Measurements from ENCODE around the gene DGKG. TPM values are rescaled to one million over a fixed set of nuclear protein-coding genes. Genes with fewer than 3 reads are reported as not detected.

Gene DGKG
- total and polyA plus RNA-seq, 7 donors, result 3.6 to 12.1 (median 8.0) TPM

- Histone ChIP-seq H3K27ac (no peak overlapping the region), H3K4me3 (no peak overlapping the region), H3K9me3 (no peaks in the 10 kb centered on the region), H3K4me1 (no peaks in the 10 kb centered on the region), H3K27me3 (ENCODE audit: insufficient read depth in 3 of 3, low read length in 2 of 3) (no peaks in the 10 kb centered on the region), H3K36me3 (ENCODE audit: insufficient read depth in 1 of 2, low read depth in 1 of 2) (no peaks in the 10 kb centered on the region)
- intact Hi-C loops (cut with DNase I), result no loop called here
- DNase-seq (no peak), ATAC-seq (no peak)
- TF ChIP-seq CTCF (IDR thresholded peaks at IDR 0.05), result no peak
- 83 to 89% (median 83%) methylated on average over 1 of the region's 1 CpG for whole genome bisulfite sequencing, 3 donors
Observed at GRCh38 chr3:186143250-186143649, 218.8 kb downstream of the DGKG start.

DNA sequence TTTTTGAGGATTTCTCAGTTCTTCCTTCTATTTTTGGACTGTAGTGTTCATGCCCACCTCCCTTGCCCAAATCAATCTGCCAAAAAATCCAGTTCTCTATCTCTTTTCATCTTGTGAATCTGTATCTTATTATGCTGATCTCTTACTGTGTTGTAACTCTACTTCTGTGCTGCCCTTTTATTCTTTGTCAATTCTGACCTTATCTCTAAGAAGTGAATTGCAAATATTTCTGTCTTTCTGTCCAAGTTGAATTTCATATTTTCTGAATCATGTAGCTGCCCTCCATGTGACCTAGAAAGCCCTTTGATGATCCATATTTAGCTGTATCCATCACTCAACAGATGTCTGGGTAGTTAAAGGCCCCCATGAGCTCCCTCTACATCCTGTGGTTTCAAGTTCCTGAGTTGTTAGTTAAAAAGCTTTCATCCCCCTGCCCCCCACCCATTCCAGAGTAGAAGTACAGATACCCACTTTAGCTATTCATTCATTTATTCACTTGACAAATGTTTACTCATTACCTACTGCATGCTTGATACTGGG, 219.6 kb downstream of the DGKG start:
- Histone ChIP-seq H3K9me3 (no peaks in the 10 kb centered on the region), H3K27ac (no peak overlapping the region), H3K36me3 (ENCODE audit: insufficient read depth in 1 of 2, low read depth in 1 of 2) (no peaks in the 10 kb centered on the region), H3K4me1 (no peaks in the 10 kb centered on the region), H3K4me3 (no peak overlapping the region), H3K27me3 (ENCODE audit: insufficient read depth in 3 of 3, low read length in 2 of 3) (no peaks in the 10 kb centered on the region)
- intact Hi-C loops (cut with DNase I), result no loop called here
- ATAC-seq (peak in 1 of 4 donors; percentile 37), DNase-seq (no peak)
- no peak for TF ChIP-seq CTCF (IDR thresholded peaks at IDR 0.05)

GRCh38 chr3:186141790-186142189, 220.2 kb downstream of the DGKG start:
- no peak overlapping the region for H3K27ac ChIP-seq
- TF ChIP-seq CTCF (IDR thresholded peaks at IDR 0.05), result no peak
- WGBS, 3 donors, result 65 to 79% (median 65%) methylated on average over 2 of the region's 2 CpGs
- no peaks in the 10 kb centered on the region for H3K27me3 ChIP-seq (ENCODE audit: insufficient read depth in 3 of 3, low read length in 2 of 3)
- no peak overlapping the region for H3K4me3 ChIP-seq
- no peaks in the 10 kb centered on the region for H3K9me3 ChIP-seq
- ATAC-seq (no peak), DNase-seq (no peak)
- H3K36me3 ChIP-seq (ENCODE audit: insufficient read depth in 1 of 2, low read depth in 1 of 2), result no peaks in the 10 kb centered on the region
- intact Hi-C loops (cut with DNase I), result no loop called here
- H3K4me1 ChIP-seq, result no peaks in the 10 kb centered on the region

- no peaks in the 10 kb centered on the region for H3K27me3 ChIP-seq (ENCODE audit: insufficient read depth in 3 of 3, low read length in 2 of 3)
- ATAC-seq, result no peak
- H3K4me3 ChIP-seq, result no peak overlapping the region
- no peak overlapping the region for H3K27ac ChIP-seq
- no peak for TF ChIP-seq CTCF (IDR thresholded peaks at IDR 0.05)
- no peaks in the 10 kb centered on the region for H3K9me3 ChIP-seq
- no peaks in the 10 kb centered on the region for H3K4me1 ChIP-seq
- H3K36me3 ChIP-seq (ENCODE audit: insufficient read depth in 1 of 2, low read depth in 1 of 2), result no peaks in the 10 kb centered on the region
- DNase-seq, result no peak
- WGBS, 3 donors, result 85 to 88% (median 87%) methylated on average over 12 of the region's 12 CpGs
- intact Hi-C loops (cut with DNase I), result no loop called here
Observed at GRCh38 chr3:186138272-186138981, 223.6 kb downstream of the DGKG start.

All from psoas muscle (tissue), 8 donors.